ENCODE results near the gene SYDE1.

DNA sequence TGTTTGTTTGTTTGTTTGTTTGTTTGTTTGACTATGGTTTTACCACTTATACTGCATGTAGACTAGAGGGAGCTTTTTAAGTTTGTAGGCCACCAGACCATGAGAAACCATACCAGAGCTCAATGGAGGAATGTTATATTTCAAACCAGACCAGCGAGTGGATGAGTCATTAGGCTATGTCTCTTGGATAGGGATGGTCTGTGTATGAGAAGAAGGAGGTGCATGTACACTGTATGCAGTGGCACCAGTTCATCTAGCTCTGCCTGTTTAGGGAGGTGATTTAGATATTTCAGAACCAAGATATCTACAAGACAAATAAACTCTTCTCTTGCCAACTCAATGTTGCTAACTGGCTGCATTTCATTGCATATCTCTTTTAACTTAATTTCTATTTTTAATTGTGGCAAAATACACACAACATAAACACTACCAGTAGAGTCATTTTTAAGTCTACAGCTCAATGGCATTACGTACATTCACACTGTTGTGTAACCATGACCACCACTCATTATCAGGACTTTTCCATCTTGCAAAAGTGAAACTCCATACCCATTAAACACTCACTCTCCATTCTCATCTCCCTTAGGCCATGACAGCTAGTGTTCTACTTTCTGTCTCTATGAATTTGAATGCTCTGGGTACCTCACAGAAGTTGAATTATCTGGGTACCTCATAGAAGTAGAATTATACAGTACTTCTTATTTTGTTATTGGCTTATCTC, 29.2 kb downstream of the SYDE1 start:
- no peak for TF ChIP-seq EZH2 (IDR thresholded peaks at IDR 0.05; ENCODE audit: borderline replicate concordance, low read length)
- TF ChIP-seq, protein P1, sequence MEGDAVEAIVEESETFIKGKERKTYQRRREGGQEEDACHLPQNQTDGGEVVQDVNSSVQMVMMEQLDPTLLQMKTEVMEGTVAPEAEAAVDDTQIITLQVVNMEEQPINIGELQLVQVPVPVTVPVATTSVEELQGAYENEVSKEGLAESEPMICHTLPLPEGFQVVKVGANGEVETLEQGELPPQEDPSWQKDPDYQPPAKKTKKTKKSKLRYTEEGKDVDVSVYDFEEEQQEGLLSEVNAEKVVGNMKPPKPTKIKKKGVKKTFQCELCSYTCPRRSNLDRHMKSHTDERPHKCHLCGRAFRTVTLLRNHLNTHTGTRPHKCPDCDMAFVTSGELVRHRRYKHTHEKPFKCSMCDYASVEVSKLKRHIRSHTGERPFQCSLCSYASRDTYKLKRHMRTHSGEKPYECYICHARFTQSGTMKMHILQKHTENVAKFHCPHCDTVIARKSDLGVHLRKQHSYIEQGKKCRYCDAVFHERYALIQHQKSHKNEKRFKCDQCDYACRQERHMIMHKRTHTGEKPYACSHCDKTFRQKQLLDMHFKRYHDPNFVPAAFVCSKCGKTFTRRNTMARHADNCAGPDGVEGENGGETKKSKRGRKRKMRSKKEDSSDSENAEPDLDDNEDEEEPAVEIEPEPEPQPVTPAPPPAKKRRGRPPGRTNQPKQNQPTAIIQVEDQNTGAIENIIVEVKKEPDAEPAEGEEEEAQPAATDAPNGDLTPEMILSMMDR (IDR thresholded peaks at IDR 0.05; ENCODE audit: low read length) = no peak
